ENCODE results near the gene SPAG16.

- no peak for TF ChIP-seq POLR2A (IDR thresholded peaks at IDR 0.05)
- TF ChIP-seq, protein P1, sequence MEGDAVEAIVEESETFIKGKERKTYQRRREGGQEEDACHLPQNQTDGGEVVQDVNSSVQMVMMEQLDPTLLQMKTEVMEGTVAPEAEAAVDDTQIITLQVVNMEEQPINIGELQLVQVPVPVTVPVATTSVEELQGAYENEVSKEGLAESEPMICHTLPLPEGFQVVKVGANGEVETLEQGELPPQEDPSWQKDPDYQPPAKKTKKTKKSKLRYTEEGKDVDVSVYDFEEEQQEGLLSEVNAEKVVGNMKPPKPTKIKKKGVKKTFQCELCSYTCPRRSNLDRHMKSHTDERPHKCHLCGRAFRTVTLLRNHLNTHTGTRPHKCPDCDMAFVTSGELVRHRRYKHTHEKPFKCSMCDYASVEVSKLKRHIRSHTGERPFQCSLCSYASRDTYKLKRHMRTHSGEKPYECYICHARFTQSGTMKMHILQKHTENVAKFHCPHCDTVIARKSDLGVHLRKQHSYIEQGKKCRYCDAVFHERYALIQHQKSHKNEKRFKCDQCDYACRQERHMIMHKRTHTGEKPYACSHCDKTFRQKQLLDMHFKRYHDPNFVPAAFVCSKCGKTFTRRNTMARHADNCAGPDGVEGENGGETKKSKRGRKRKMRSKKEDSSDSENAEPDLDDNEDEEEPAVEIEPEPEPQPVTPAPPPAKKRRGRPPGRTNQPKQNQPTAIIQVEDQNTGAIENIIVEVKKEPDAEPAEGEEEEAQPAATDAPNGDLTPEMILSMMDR (IDR thresholded peaks at IDR 0.05), result no peak
These were observed 563.1 kb downstream of the SPAG16 start for GRCh38 chr2:213847316-213847715.
